Right atrium auricular region (tissue), 2 donors: ENCODE data around the gene RDH14. TPM values are rescaled to one million over a fixed set of nuclear protein-coding genes. Genes with fewer than 3 reads are reported as not detected.
A peak's percentile ranks its signal among the peaks of the same experiment; 100 is the strongest.

ENCODE experiments used
- DNase-seq: peaks from one replicate; pipeline ENCODE4 v3.0.0-alpha.2; 2019; ENCODE audit warnings: low spot score
- H3K27ac ChIP-seq, 2 donors: fragments of 200-600 bp; sonication (generic); 1 replicate in 1 of 2; 2 replicates in 1 of 2; pipeline ENCODE4 v1.5.1; 2016 to 2019
- H3K27me3 ChIP-seq, 2 donors: fragments of 200-600 bp; sonication (generic); one replicate each; pipeline versions ENCODE4 v1.5.1 to v1.6.0; 2017 to 2019
- H3K36me3 ChIP-seq: fragments of 200-600 bp; sonication (generic); one replicate; pipeline ENCODE4 v1.5.1; 2016
- H3K4me1 ChIP-seq, 2 donors: fragments of 200-600 bp; sonication (generic); one replicate each; pipeline versions ENCODE4 v1.5.1 to v1.6.0; 2017 to 2019
- H3K4me3 ChIP-seq, 2 donors: fragments of 200-600 bp; sonication (generic); 1 replicate in 1 of 2; 2 replicates in 1 of 2; pipeline ENCODE4 v1.5.1; 2017 to 2019; ENCODE audit warnings: mild to moderate bottlenecking in 1 of 2, moderate library complexity in 1 of 2
- H3K9me3 ChIP-seq, 2 donors: fragments of 200-600 bp; sonication (generic); one replicate each; pipeline ENCODE4 v1.5.1; 2019
- total RNA-seq, 2 donors: library from RNA; depleted of rRNA; stranded (reverse); fragments of >200 nt; gene quantifications; one replicate each; pipeline ENCODE4 v1.1.0, GENCODE V29; 2016
- TF ChIP-seq, protein P1 (sequence below), 2 donors: fragments of 200-600 bp; sonication (generic); IDR thresholded peaks; one replicate each; pipeline ENCODE4 v1.5.1; 2019; ENCODE audit warnings: antibody characterized with exemption in 2 of 2

Gene RDH14
- total RNA-seq, 2 donors from 2014 or later: 45.0 to 67.5 TPM

GRCh38 chr2:18546567-18546966 is 13.9 kb downstream of the RDH14 start:
- H3K36me3 ChIP-seq: no peaks in the 10 kb centered on the region
- no peak overlapping the region for H3K4me3 ChIP-seq

GRCh38 chr2:18545384-18545783 is 15.1 kb downstream of the RDH14 start:
- Histone ChIP-seq H3K4me1 (peaks cover 0 to 7% of the 10 kb centered on the region in 2 donors), H3K9me3 (no peaks in the 10 kb centered on the region), H3K36me3 (no peaks in the 10 kb centered on the region), H3K27me3 (no peaks in the 10 kb centered on the region), H3K4me3 (no peak overlapping the region), H3K27ac (no peak overlapping the region)
- TF ChIP-seq, protein P1, sequence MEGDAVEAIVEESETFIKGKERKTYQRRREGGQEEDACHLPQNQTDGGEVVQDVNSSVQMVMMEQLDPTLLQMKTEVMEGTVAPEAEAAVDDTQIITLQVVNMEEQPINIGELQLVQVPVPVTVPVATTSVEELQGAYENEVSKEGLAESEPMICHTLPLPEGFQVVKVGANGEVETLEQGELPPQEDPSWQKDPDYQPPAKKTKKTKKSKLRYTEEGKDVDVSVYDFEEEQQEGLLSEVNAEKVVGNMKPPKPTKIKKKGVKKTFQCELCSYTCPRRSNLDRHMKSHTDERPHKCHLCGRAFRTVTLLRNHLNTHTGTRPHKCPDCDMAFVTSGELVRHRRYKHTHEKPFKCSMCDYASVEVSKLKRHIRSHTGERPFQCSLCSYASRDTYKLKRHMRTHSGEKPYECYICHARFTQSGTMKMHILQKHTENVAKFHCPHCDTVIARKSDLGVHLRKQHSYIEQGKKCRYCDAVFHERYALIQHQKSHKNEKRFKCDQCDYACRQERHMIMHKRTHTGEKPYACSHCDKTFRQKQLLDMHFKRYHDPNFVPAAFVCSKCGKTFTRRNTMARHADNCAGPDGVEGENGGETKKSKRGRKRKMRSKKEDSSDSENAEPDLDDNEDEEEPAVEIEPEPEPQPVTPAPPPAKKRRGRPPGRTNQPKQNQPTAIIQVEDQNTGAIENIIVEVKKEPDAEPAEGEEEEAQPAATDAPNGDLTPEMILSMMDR (IDR thresholded peaks at IDR 0.05): no peak
- no peak for DNase-seq

More at GRCh38 chr2:18546567-18546966, 13.9 kb downstream of the RDH14 start:
- Histone ChIP-seq H3K27ac (no peak overlapping the region), H3K4me1 (peaks cover 0 to 19% of the 10 kb centered on the region in 2 donors), H3K9me3 (no peaks in the 10 kb centered on the region), H3K27me3 (no peaks in the 10 kb centered on the region)
- DNase-seq: no peak
- TF ChIP-seq, protein P1 (IDR thresholded peaks at IDR 0.05): no peak

DNA sequence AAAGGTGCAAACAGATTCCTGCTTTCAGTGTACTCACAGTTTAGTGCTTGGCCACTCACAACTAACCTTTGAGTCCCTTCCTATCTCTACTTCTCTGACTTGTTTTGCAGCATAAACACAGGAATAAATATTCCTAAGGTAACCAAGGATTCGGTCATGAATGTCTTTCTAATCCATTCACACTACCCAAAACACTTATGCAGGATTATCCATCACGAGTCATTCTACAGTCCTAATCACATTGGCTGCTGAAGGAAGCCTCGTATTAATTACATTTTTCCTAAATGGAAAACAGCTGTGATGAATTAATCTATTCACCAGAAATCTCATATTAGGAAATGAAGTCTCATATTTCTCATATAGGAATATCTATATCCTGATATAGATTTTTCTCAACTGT is 16.3 kb downstream of the RDH14 start:
- DNase-seq: no peak
- Histone ChIP-seq H3K9me3 (no peaks in the 10 kb centered on the region), H3K4me1 (peaks cover 0 to 5% of the 10 kb centered on the region in 2 donors), H3K36me3 (no peaks in the 10 kb centered on the region), H3K27me3 (no peaks in the 10 kb centered on the region), H3K4me3 (no peak overlapping the region), H3K27ac (peak overlapping the region in 1 of 2 donors; percentile 19)
- TF ChIP-seq, protein P1 (IDR thresholded peaks at IDR 0.05): no peak

DNA sequence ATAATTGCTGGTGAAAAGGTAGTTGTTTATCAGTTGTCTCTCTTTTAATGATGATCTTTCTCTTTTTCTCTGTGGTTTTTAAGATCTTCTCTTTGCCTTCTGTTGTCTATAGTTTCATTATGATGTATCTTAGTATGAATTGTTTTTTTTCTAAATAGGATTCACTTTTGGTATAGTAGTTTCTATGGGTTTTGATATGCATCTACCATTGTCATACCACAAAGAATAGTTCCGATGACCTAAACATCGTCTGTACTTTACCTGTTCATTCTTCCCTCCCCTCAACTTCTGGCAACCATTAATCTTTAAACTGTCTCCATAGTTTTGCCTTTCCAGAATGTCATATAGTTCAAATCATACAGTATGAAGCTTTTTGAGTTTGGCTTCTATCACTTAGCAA is 19.6 kb downstream of the RDH14 start:
- H3K4me1 ChIP-seq: no peaks in the 10 kb centered on the region
- DNase-seq: no peak
- TF ChIP-seq, protein P1 (IDR thresholded peaks at IDR 0.05): no peak
- H3K36me3 ChIP-seq: no peaks in the 10 kb centered on the region
- H3K27me3 ChIP-seq: no peaks in the 10 kb centered on the region
- H3K9me3 ChIP-seq: no peaks in the 10 kb centered on the region
- no peak overlapping the region for H3K27ac ChIP-seq
- no peak overlapping the region for H3K4me3 ChIP-seq

DNA sequence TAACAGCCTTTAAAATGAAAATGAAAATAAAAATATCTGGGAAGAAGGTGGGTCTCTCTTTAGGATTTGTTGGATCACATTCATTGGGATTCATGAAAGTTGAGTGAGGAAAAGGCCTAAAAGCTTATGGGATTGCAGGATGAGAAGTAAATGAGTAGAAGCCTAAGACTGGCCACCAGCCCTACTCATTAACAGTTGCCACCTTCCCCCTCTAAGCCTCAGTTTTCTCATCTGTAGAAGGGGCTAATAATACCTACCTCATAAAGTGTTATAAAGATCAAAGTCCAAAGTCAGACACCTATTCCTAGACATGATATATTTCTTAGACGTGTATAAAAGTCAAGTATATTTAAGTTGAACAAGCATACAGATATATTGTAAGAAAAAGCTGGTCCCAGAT is 23.8 kb downstream of the RDH14 start:
- TF ChIP-seq, protein P1 (IDR thresholded peaks at IDR 0.05): no peak
- Histone ChIP-seq H3K27me3 (no peaks in the 10 kb centered on the region), H3K27ac (no peak overlapping the region), H3K4me1 (no peaks in the 10 kb centered on the region), H3K9me3 (no peaks in the 10 kb centered on the region), H3K36me3 (no peaks in the 10 kb centered on the region), H3K4me3 (no peak overlapping the region)
- DNase-seq: no peak

DNA sequence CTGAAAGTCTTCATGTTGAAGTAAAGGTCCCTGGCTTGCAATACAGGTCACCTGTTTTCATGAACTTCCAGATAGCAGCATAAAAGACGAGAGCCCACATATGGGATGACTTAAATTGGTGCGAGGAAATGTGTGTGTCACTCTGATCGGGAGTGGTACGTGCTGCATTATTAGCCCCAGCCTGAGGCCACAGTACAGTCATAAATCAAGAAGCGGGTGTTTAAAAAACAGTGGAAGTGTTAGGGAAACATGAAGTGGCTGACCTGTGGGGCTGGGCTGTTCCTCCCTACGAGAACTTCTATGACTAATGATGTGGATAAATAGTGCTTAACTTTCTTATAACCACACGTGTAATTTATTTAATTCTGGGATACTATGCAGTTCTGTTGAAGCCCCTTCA is 24.4 kb downstream of the RDH14 start:
- TF ChIP-seq, protein P1 (IDR thresholded peaks at IDR 0.05): no peak
- Histone ChIP-seq H3K36me3 (no peaks in the 10 kb centered on the region), H3K27me3 (no peaks in the 10 kb centered on the region), H3K4me1 (no peaks in the 10 kb centered on the region), H3K9me3 (no peaks in the 10 kb centered on the region), H3K27ac (no peak overlapping the region), H3K4me3 (no peak overlapping the region)
- no peak for DNase-seq
